ENCODE results near the gene DDX41. TPM values are rescaled to one million over a fixed set of nuclear protein-coding genes. Genes with fewer than 3 reads are reported as not detected.

Gene DDX41
- total RNA-seq, 1 experiment from 2014 or later, result 133 TPM

GRCh38 chr5:177465044-177465443, 51.7 kb downstream of the DDX41 start:
- Histone ChIP-seq H2BK5ac (ENCODE audit: insufficient read length, low read length) (no peak overlapping the region), H2BK15ac (ENCODE audit: low read depth, low read length) (no peak overlapping the region), H2BK20ac (ENCODE audit: low read depth, low read length, poor library complexity, severe bottlenecking) (no peak overlapping the region), H3K4me1 (ENCODE audit: insufficient read depth, low read length) (peaks cover under 1% of the 10 kb centered on the region; the same call in 1 of the 2 replicates), H3K23me2 (ENCODE audit: insufficient read length, low read depth, low read length, poor library complexity, severe bottlenecking) (no peaks in the 10 kb centered on the region), H2BK12ac (ENCODE audit: insufficient read length, low read depth, low read length) (no peak overlapping the region), H3K14ac (ENCODE audit: insufficient read depth, low read length) (no peak overlapping the region), H3K9me3 (ENCODE audit: control insufficient read depth, low read depth, low read length) (no peaks in the 10 kb centered on the region), H3T11ph (ENCODE audit: low read length) (no peak overlapping the region), H2BK120ac (ENCODE audit: low read depth, low read length, poor library complexity, severe bottlenecking) (no peak overlapping the region), H3K9ac (ENCODE audit: extremely low read depth, insufficient read length, low read length) (no peak overlapping the region), H3K27me3 (ENCODE audit: insufficient read depth, low read length) (no peaks in the 10 kb centered on the region), H3K23ac (ENCODE audit: insufficient read length, low read depth, low read length) (no peak overlapping the region), H4K5ac (ENCODE audit: insufficient read length, low read depth, low read length) (no peak overlapping the region), H4K91ac (ENCODE audit: insufficient read length, low read depth, low read length) (no peak overlapping the region), H2AFZ (ENCODE audit: low read length) (no peak overlapping the region), H3K56ac (ENCODE audit: insufficient read length, low read depth, low read length) (no peak overlapping the region), H3K4ac (ENCODE audit: low read depth, low read length) (no peak overlapping the region), H2AK5ac (ENCODE audit: insufficient read length, low read length) (no peak overlapping the region), H3K18ac (ENCODE audit: insufficient read length, low read depth, low read length) (no peak overlapping the region), H4K20me1 (ENCODE audit: control insufficient read depth, insufficient read depth, insufficient read length) (no peaks in the 10 kb centered on the region), H3K4me2 (ENCODE audit: insufficient read depth, insufficient read length, low read length) (no peak overlapping the region), H3K79me1 (ENCODE audit: insufficient read depth, low read depth, low read length, poor library complexity, severe bottlenecking) (peaks cover 4% of the 10 kb centered on the region), H4K8ac (replicated peaks; ENCODE audit: insufficient read length, low read depth, low read length) (no peak overlapping the region), H3K27ac (ENCODE audit: insufficient read length, low read depth, low read length) (no peak overlapping the region), H3K79me2 (ENCODE audit: insufficient read depth, low read length) (peaks cover 2% of the 10 kb centered on the region; the same call in 1 of the 2 replicates)
- Mint-ChIP-seq H3K4me1 (peaks cover 3 to 17% of the 10 kb centered on the region in 2 experiments; a peak in 3 of 4 replicates), H3K36me3 (ENCODE audit: insufficient read depth in 1 of 3, low read depth in 3 of 3) (peaks cover 63 to 88% (median 86%) of the 10 kb centered on the region in 3 experiments), H3K9me3 (peaks cover 2 to 11% of the 10 kb centered on the region in 2 experiments; a peak in 1 of 5 replicates), H3K27me3 (ENCODE audit: low read depth) (no peaks in the 10 kb centered on the region; the same call in 1 of the 2 replicates), H3K27ac (no peak overlapping the region), H3K4me3 (no peak overlapping the region)
- no peak for TF ChIP-seq CTCF (conservative IDR thresholded peaks at IDR 0.05)
- DNase-seq, result no peak
- WGBS (ENCODE audit: extremely low coverage, insufficient read length, low lambda C conversion rate), result no CpG with 5 or more reads among the region's 11 CpGs

All from H9 (cell line).